Measurements from ENCODE around the gene NNAT.

- TF ChIP-seq CTCF (conservative IDR thresholded peaks at IDR 0.05) (no peak), EZH2 (IDR thresholded peaks at IDR 0.05; ENCODE audit: low read depth) (no peak)
Measured at GRCh38 chr20:37520419-37520955, 563 bp upstream of the NNAT start.

Measured in PC-9 (cell line).